IMR-90 (cell line): ENCODE results near the gene CDH23. TPM values are rescaled to one million over a fixed set of nuclear protein-coding genes. Genes with fewer than 3 reads are reported as not detected.

Experiments
- ATAC-seq: fragments of 200-7000 bp; cut with Tn5 transposase; 2 replicates; pipeline ENCODE4 v1.9.1; 2020; ENCODE audit warnings: low read depth, mild to moderate bottlenecking, moderate library complexity
- BruUV-seq: library from RNA; stranded (reverse); fragments of 400-500 nt; replicated peaks from 2 replicates; lab custom pipeline; 2021; lab: Mats Ljungman, UMichigan
- CTCF ChIA-PET: fragments of 300-600 bp; formaldehyde crosslinking; extraction: SDS; loops from one replicate; lab custom pipeline; 2021; ENCODE audit warnings: antibody characterized with exemption; lab: Yijun Ruan, JAX
- POLR2A ChIA-PET: fragments of 300-600 bp; sonication (Branson Sonifier 250); formaldehyde crosslinking; loops from one replicate; lab custom pipeline; 2022; ENCODE audit warnings: antibody characterized with exemption; ENCODE audit not compliant: unreplicated experiment; lab: Charles Lee
- DNase-seq: peaks from one replicate; pipeline ENCODE4 v3.0.0; 2013
- H2AFZ ChIP-seq: replicated peaks from 2 replicates; pipeline ENCODE3; 2013; ENCODE audit warnings: low read length, mild to moderate bottlenecking; ENCODE audit not compliant: poor library complexity
- H2AK5ac ChIP-seq: 2 replicates; pipeline ENCODE4 v1.6.1; 2013; ENCODE audit warnings: low read depth, low read length, inconsistent platforms
- H2AK9ac ChIP-seq: replicated peaks from 2 replicates; pipeline ENCODE3; 2013; ENCODE audit warnings: mild to moderate bottlenecking, low read depth, low read length, moderate library complexity; ENCODE audit not compliant: poor library complexity
- H2BK120ac ChIP-seq: 2 replicates; pipeline ENCODE4 v1.6.1; 2013; ENCODE audit warnings: low read depth, low read length, inconsistent platforms
- H2BK15ac ChIP-seq: 3 replicates; pipeline ENCODE4 v1.6.1; 2013; ENCODE audit warnings: low read depth, low read length, inconsistent platforms
- H2BK20ac ChIP-seq: 2 replicates; pipeline ENCODE4 v1.6.1; 2013; ENCODE audit warnings: low read depth, mild to moderate bottlenecking, inconsistent platforms, low read length, moderate library complexity
- H2BK5ac ChIP-seq: 2 replicates; pipeline ENCODE4 v1.6.1; 2013; ENCODE audit warnings: mild to moderate bottlenecking, low read depth, low read length, inconsistent platforms; ENCODE audit not compliant: poor library complexity, severe bottlenecking
- H3K14ac ChIP-seq: replicated peaks from 2 replicates; pipeline ENCODE4 v1.6.1; 2013; ENCODE audit warnings: low read depth, low read length, inconsistent platforms
- H3K18ac ChIP-seq: 2 replicates; pipeline ENCODE4 v1.6.1; 2013; ENCODE audit warnings: low read depth, low read length, control low read depth
- H3K23ac ChIP-seq: 2 replicates; pipeline ENCODE4 v1.6.1; 2013; ENCODE audit warnings: low read depth, low read length, inconsistent platforms
- H3K27ac ChIP-seq: 2 replicates; pipeline ENCODE4 v1.5.1; 2013; ENCODE audit warnings: mild to moderate bottlenecking, control low read depth, low read length; ENCODE audit not compliant: insufficient read depth
- H3K27me3 ChIP-seq: 2 replicates; pipeline ENCODE4 v1.6.1; 2013; ENCODE audit warnings: low read length; ENCODE audit not compliant: control insufficient read depth, insufficient read depth
- H3K36me3 ChIP-seq: 2 replicates; pipeline ENCODE4 v1.6.1; 2013; ENCODE audit warnings: low read length, mixed read lengths; ENCODE audit not compliant: control insufficient read depth, insufficient read depth
- H3K4ac ChIP-seq: 2 replicates; pipeline ENCODE4 v1.6.1; 2013; ENCODE audit warnings: low read depth, low read length, inconsistent platforms
- H3K4me1 ChIP-seq: 2 replicates; pipeline ENCODE4 v1.6.1; 2013; ENCODE audit warnings: low read length, mixed read lengths; ENCODE audit not compliant: control insufficient read depth, insufficient read depth
- H3K4me2 ChIP-seq: 2 replicates; pipeline ENCODE4 v1.6.1; 2013; ENCODE audit warnings: low read depth, mild to moderate bottlenecking, control low read depth, low read length, moderate library complexity
- H3K4me3 ChIP-seq: 2 replicates; pipeline ENCODE4 v1.5.1; 2013; ENCODE audit warnings: low read depth, mild to moderate bottlenecking, control low read depth, low read length, moderate library complexity; ENCODE audit not compliant: insufficient read depth
- H3K56ac ChIP-seq: 2 replicates; pipeline ENCODE4 v1.6.1; 2013; ENCODE audit warnings: low read length, inconsistent platforms; ENCODE audit not compliant: insufficient read depth; ENCODE audit errors: extremely low read depth
- H3K79me1 ChIP-seq, 2 experiments: 2 replicates each; pipeline ENCODE4 v1.6.1; 2013; ENCODE audit warnings: low read length in 2 of 2, inconsistent platforms in 1 of 2, low read depth in 1 of 2
- H3K9ac ChIP-seq: 2 replicates; pipeline ENCODE4 v1.6.1; 2013; ENCODE audit warnings: low read depth, low read length, control low read depth
- H3K9me1 ChIP-seq: 2 replicates; pipeline ENCODE4 v1.6.1; 2013; ENCODE audit warnings: low read length, inconsistent platforms; ENCODE audit not compliant: insufficient read depth
- H3K9me3 ChIP-seq: 2 replicates; pipeline ENCODE4 v1.6.1; 2013; ENCODE audit warnings: low read length; ENCODE audit not compliant: control insufficient read depth, insufficient read depth
- H4K20me1 ChIP-seq: 2 replicates; pipeline ENCODE4 v1.6.1; 2013; ENCODE audit warnings: low read length, inconsistent platforms; ENCODE audit not compliant: insufficient read depth
- H4K5ac ChIP-seq: 2 replicates; pipeline ENCODE4 v1.6.1; 2013; ENCODE audit warnings: mild to moderate bottlenecking, low read depth, low read length, control low read depth
- H4K8ac ChIP-seq, 2 experiments: 2 replicates each; pipeline ENCODE4 v1.6.1; 2013; ENCODE audit warnings: low read depth in 2 of 2, low read length in 2 of 2, control low read depth in 1 of 2, inconsistent platforms in 1 of 2
- H4K91ac ChIP-seq: 2 replicates; pipeline ENCODE4 v1.6.1; 2013; ENCODE audit warnings: low read depth, low read length, inconsistent platforms; ENCODE audit not compliant: insufficient read depth
- BHLHE40 ChIP-seq: fragments of 150-350 bp; IDR thresholded peaks from 2 replicates; pipeline ENCODE4 v1.6.1; 2016; ENCODE audit warnings: mild to moderate bottlenecking, low read depth, low read length
- CHD1 ChIP-seq: IDR thresholded peaks from 2 replicates; pipeline ENCODE4 v1.6.1; 2012; ENCODE audit warnings: low read depth, low read length, improper control_type of control experiment
- FOS ChIP-seq: fragments of 150-350 bp; IDR thresholded peaks from 2 replicates; pipeline ENCODE4 v1.6.1; 2016; ENCODE audit warnings: low read depth, low read length
- MAFK ChIP-seq: IDR thresholded peaks from 2 replicates; pipeline ENCODE4 v1.6.1; 2012; ENCODE audit warnings: low read depth, low read length, improper control_type of control experiment
- MAZ ChIP-seq: IDR thresholded peaks from 2 replicates; pipeline ENCODE4 v1.6.1; 2012; ENCODE audit warnings: low read depth, mild to moderate bottlenecking, low read length, improper control_type of control experiment, moderate library complexity, borderline replicate concordance
- MXI1 ChIP-seq: IDR thresholded peaks from 2 replicates; pipeline ENCODE4 v1.6.1; 2012; ENCODE audit warnings: low read depth, mild to moderate bottlenecking, low read length, moderate library complexity, borderline replicate concordance
- POLR2A ChIP-seq: IDR thresholded peaks from 2 replicates; pipeline ENCODE4 v1.6.1; 2012; ENCODE audit warnings: mild to moderate bottlenecking, low read depth, low read length
- RFX5 ChIP-seq: IDR thresholded peaks from 2 replicates; pipeline ENCODE4 v1.8.0; 2012; ENCODE audit warnings: low read depth, mild to moderate bottlenecking, low read length, moderate library complexity
- SMC3 ChIP-seq: fragments of 150-350 bp; IDR thresholded peaks from 2 replicates; pipeline ENCODE4 v1.6.1; 2016; ENCODE audit warnings: low read depth, mild to moderate bottlenecking, antibody characterized with exemption, low read length, moderate library complexity
- WGBS, 2 experiments: methylation state at CpG; one replicate each; pipeline versions ENCODE4 v1.1.5 to v1.1.7; 2013; ENCODE audit warnings: missing lambda C conversion rate in 2 of 2; ENCODE audit not compliant: insufficient read length in 1 of 2; ENCODE audit errors: extremely low coverage in 2 of 2; 5-methylcytosine and 5-hydroxymethylcytosine counted together
- dilution Hi-C: fragments of 300-500 bp; cut with HindIII; formaldehyde crosslinking; loops from one replicate; pipeline ENCODE4 v1.14.3; 2018; ENCODE audit warnings: low sequenced_read_pairs; ENCODE audit not compliant: unreplicated experiment
- in situ Hi-C: fragments of 300-500 bp; cut with MboI; formaldehyde crosslinking; loops from 3 replicates; pipeline ENCODE4 v1.14.3; 2019; ENCODE audit warnings: low sequenced_read_pairs, inconsistent platforms, mixed read lengths
- intact Hi-C: fragments of 100-400 bp; cut with micrococcal nuclease; formaldehyde crosslinking; loops from 2 replicates; pipeline ENCODE4 v1.10.0; 2022
- polyA plus RNA-seq, 3 experiments: library from polyadenylated mRNA; depleted of rRNA; stranded (reverse); fragments of >200 nt; gene quantifications; 2 replicates each; pipeline ENCODE4 v1.2.3, GENCODE V29; 2012; ENCODE audit warnings: low replicate concordance in 1 of 3
- total RNA-seq: library from RNA; depleted of rRNA; stranded (reverse); fragments of >200 nt; gene quantifications from 2 replicates; pipeline ENCODE4 v1.2.3, GENCODE V29; 2012
- TF ChIP-seq, protein P1 (sequence below): fragments of 150-350 bp; IDR thresholded peaks from 2 replicates; pipeline ENCODE4 v1.6.1; 2017; ENCODE audit warnings: mild to moderate bottlenecking, antibody characterized with exemption, low read length, low read depth
- TF ChIP-seq, protein P2 (sequence below): conservative IDR thresholded peaks from 2 replicates; pipeline ENCODE4 v1.5.1; 2012; ENCODE audit warnings: mild to moderate bottlenecking, low read depth, low read length, improper control_type of control experiment

The CDH23 gene
- total and polyA plus RNA-seq, 2 of the 4 experiments (the other 2 are of a cell fraction), result under 0.01 to 0.03 TPM

DNA sequence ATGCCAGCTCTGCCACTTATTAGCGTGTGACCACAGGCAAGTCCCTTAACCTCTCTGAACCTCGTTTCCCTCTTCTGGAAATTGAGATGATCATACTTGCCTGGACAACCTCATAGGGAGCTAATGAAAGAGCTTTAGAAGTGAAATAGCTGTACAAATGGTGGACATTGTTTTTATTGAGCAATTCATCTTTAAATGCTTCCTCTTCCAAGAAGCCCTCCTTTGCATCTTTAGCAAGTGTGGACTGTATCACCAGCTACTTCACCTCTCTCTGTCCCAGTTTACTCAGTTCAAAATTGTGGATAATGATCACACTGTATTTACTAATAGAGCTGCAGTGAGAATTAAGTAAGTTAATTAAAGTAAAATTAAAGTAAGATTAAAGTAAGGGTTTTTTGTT lies 61.7 kb downstream of the CDH23 start:
- no peak overlapping the region for H3K9ac ChIP-seq

More for the DNA sequence above, 61.7 kb downstream of the CDH23 start:
- no peak overlapping the region for H3K4ac ChIP-seq
- no TSS peak for BruUV-seq
- peaks cover 33% of the 10 kb centered on the region for H3K27me3 ChIP-seq
- no peak overlapping the region for H2BK120ac ChIP-seq
- TF ChIP-seq BHLHE40 (no peak), RFX5 (no peak), MAFK (no peak), SMC3 (no peak), CHD1 (no peak), MXI1 (no peak), MAZ (no peak), FOS (no peak), POLR2A (no peak)
- TF ChIP-seq, protein P1, sequence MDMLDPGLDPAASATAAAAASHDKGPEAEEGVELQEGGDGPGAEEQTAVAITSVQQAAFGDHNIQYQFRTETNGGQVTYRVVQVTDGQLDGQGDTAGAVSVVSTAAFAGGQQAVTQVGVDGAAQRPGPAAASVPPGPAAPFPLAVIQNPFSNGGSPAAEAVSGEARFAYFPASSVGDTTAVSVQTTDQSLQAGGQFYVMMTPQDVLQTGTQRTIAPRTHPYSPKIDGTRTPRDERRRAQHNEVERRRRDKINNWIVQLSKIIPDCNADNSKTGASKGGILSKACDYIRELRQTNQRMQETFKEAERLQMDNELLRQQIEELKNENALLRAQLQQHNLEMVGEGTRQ, result no peak
- TF ChIP-seq, protein P2, sequence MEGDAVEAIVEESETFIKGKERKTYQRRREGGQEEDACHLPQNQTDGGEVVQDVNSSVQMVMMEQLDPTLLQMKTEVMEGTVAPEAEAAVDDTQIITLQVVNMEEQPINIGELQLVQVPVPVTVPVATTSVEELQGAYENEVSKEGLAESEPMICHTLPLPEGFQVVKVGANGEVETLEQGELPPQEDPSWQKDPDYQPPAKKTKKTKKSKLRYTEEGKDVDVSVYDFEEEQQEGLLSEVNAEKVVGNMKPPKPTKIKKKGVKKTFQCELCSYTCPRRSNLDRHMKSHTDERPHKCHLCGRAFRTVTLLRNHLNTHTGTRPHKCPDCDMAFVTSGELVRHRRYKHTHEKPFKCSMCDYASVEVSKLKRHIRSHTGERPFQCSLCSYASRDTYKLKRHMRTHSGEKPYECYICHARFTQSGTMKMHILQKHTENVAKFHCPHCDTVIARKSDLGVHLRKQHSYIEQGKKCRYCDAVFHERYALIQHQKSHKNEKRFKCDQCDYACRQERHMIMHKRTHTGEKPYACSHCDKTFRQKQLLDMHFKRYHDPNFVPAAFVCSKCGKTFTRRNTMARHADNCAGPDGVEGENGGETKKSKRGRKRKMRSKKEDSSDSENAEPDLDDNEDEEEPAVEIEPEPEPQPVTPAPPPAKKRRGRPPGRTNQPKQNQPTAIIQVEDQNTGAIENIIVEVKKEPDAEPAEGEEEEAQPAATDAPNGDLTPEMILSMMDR, result no peak
- no CpG with 5 or more reads among the region's 2 CpGs for WGBS, 2 experiments
- H4K5ac ChIP-seq, result no peak overlapping the region
- no peaks in the 10 kb centered on the region for H3K79me1 ChIP-seq
- ChIA-PET POLR2A (no interaction called here), CTCF (no interaction called here)
- no peak overlapping the region for H2BK20ac ChIP-seq
- no peak overlapping the region for H3K14ac ChIP-seq
- no peak overlapping the region for H3K18ac ChIP-seq
- no peaks in the 10 kb centered on the region for H4K20me1 ChIP-seq
- H3K4me1 ChIP-seq, result no peaks in the 10 kb centered on the region
- H4K91ac ChIP-seq, result no peak overlapping the region
- no peaks in the 10 kb centered on the region for H3K9me1 ChIP-seq
- H3K27ac ChIP-seq, result no peak overlapping the region
- ATAC-seq (no peak), DNase-seq (no peak)
- no peak overlapping the region for H2AK5ac ChIP-seq
- H3K56ac ChIP-seq, result no peak overlapping the region
- dilution Hi-C loops (no loop called here), intact Hi-C loops (no loop called here), in situ Hi-C loops (no loop called here)
- H3K36me3 ChIP-seq, result no peaks in the 10 kb centered on the region
- H3K23ac ChIP-seq, result no peak overlapping the region
- no peaks in the 10 kb centered on the region for H3K9me3 ChIP-seq
- H2BK5ac ChIP-seq, result no peak overlapping the region
- H2AK9ac ChIP-seq, result no peak overlapping the region
- no peak overlapping the region for H3K4me3 ChIP-seq
- no peak overlapping the region for H2BK15ac ChIP-seq
- no peak overlapping the region for H3K4me2 ChIP-seq
- H4K8ac ChIP-seq, result no peak overlapping the region
- no peak overlapping the region for H2AFZ ChIP-seq
